Upper lobe of right lung (tissue), 1 donor: ENCODE measurements around the gene TMEM100. TPM values are rescaled to one million over a fixed set of nuclear protein-coding genes. Genes with fewer than 3 reads are reported as not detected.
"Not testable (repeated sequence)": the region's sequence is repeated elsewhere in the genome, so short reads cannot be mapped to it uniquely, and the experiment has no call there.

Source experiments
- ATAC-seq: fragments of 200-7000 bp; cut with Tn5 transposase; one replicate; pipeline ENCODE4 v1.9.1; 2020; ENCODE audit warnings: mild to moderate bottlenecking, moderate library complexity
- DNase-seq: peaks from one replicate; pipeline ENCODE4 v3.0.0-alpha.2; 2020
- H3K27ac ChIP-seq: fragments of 200-600 bp; one replicate; pipeline ENCODE4 v1.8.0; 2022
- H3K27me3 ChIP-seq: fragments of 200-600 bp; one replicate; pipeline ENCODE4 v1.8.0; 2022; ENCODE audit warnings: mild to moderate bottlenecking
- H3K36me3 ChIP-seq: fragments of 200-600 bp; one replicate; pipeline ENCODE4 v1.8.0; 2022
- H3K4me1 ChIP-seq: fragments of 200-600 bp; one replicate; pipeline ENCODE4 v1.8.0; 2022
- H3K4me3 ChIP-seq: fragments of 200-600 bp; one replicate; pipeline ENCODE4 v1.8.0; 2022; ENCODE audit warnings: mild to moderate bottlenecking
- H3K9me3 ChIP-seq: fragments of 200-600 bp; one replicate; pipeline ENCODE4 v1.8.0; 2022
- CTCF ChIP-seq: fragments of 200-600 bp; IDR thresholded peaks from one replicate; pipeline ENCODE4 v1.8.0; 2022; ENCODE audit warnings: antibody characterized with exemption
- intact Hi-C: fragments of 100-400 bp; cut with DNase I; formaldehyde crosslinking; loops from one replicate; pipeline ENCODE4 v1.11.0; 2022
- total RNA-seq: library from RNA; stranded (reverse); fragmentation: NEBNext Ultra II Directional; extraction: Animal tissue kit (Norgen Biotek cat#: 25700); gene quantifications from one replicate; pipeline ENCODE4 v1.2.1, GENCODE V29; 2021
- donor health status: DM: no; HTN: yes; CAD: no; lungs with severe emphysema.

Gene TMEM100
- total RNA-seq, 1 donor from 2014 or later = 279 TPM

DNA sequence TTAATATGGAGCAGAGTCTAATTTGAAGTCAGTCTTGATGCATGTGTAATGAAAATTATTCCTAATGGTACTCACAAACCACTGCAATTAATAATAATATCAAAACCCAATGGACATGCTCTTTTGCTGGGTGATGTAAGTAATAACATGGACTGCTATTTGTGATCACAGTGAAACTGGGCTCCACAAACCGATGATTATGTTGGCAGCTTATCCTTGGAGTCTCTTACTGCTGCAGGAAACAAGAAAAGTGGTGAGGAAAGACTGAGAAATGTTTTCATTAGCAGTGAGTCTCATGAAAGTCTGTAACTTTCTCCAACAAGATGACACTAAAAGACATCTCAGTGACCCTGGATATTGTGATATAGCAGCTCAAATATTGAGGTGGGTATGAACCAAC is 45.2 kb downstream of the TMEM100 start:
- no peak for DNase-seq
- Histone ChIP-seq H3K27ac (no peak overlapping the region), H3K4me3 (no peak overlapping the region), H3K36me3 (no peaks in the 10 kb centered on the region), H3K9me3 (no peaks in the 10 kb centered on the region), H3K4me1 (peaks cover under 1% of the 10 kb centered on the region), H3K27me3 (no peaks in the 10 kb centered on the region)
- intact Hi-C loops = no loop called here
- TF ChIP-seq CTCF = no peak
- ATAC-seq = no peak

DNA sequence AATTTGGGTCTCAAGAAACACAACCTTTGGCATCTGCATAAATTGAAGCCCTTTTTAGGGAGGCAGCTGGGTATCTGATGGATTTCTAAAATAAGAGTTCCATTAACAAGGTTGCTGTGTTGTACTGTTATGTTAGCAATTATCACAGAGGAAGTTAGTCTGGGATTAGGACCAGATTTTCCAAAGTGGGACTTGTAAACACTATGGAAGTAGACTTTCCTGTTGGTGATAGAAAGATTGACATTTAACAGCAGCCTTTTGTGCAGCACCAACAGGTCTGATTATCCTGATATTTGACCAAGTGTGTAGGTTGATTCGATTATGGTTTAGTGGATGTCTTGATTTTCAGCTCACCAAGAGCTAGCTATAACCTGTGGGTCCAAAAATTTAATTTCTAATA is 46.4 kb downstream of the TMEM100 start:
- Histone ChIP-seq H3K27me3 (no peaks in the 10 kb centered on the region), H3K4me3 (no peak overlapping the region), H3K9me3 (no peaks in the 10 kb centered on the region), H3K36me3 (no peaks in the 10 kb centered on the region), H3K27ac (no peak overlapping the region), H3K4me1 (peaks cover 6% of the 10 kb centered on the region)
- no peak for TF ChIP-seq CTCF
- intact Hi-C loops = no loop called here
- ATAC-seq = no peak
- no peak for DNase-seq

- Histone ChIP-seq H3K36me3 (no peaks in the 10 kb centered on the region), H3K27me3 (no peaks in the 10 kb centered on the region), H3K4me1 (peaks cover 6% of the 10 kb centered on the region), H3K27ac (no peak overlapping the region), H3K4me3 (no peak overlapping the region), H3K9me3 (no peaks in the 10 kb centered on the region)
- ATAC-seq = peak; percentile 88
- intact Hi-C loops = no loop called here
- DNase-seq = no peak
- TF ChIP-seq CTCF = no peak
Observed at GRCh38 chr17:55673743-55674506, 48.7 kb downstream of the TMEM100 start.

DNA sequence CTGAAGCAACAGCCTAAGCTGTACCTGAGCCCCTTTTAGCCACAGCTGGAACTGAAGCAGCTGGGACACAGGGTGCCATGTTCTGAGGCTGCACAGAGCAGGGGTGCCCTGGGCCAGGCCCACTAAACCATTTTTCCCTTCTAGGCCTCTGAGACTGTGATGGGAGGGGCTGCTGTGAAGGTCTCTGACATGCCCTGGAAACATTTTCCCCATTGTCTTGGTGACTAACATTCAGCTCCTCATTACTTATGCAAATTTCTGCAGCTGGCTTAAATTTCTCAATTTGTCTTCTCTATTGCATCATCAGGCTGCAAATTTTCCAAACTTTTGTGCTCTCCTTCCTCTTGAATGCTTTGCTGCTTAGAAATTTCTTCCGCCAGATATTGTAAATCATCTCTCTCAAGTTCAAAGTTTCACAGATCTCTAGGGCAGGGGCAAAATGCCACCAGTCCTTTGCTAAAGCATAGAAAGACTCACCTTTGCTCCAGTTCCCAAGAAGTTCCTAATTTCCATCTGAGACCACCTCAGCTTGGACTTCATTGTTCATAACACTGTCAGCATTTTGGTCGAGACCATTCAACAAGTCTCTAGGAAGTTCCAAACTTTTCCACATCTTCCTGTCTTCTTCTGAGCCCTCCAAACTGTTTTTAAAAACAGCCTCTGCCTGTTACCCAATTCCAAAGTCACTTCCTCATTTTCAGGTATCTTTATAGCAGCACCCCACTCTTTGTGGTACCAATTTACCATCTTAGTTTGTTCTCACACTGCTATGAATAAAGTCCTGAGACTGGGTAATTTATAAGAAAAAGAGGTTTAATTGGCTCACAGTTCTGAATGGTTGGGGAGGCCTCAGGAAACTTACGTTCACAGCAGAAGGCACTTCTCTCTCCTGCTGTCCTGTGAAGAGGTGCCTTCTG is 49.8 kb downstream of the TMEM100 start:
- Histone ChIP-seq H3K4me1 (peaks cover 6% of the 10 kb centered on the region), H3K27ac (peak overlapping the region; percentile 39), H3K4me3 (no peak overlapping the region), H3K36me3 (no peaks in the 10 kb centered on the region), H3K27me3 (no peaks in the 10 kb centered on the region), H3K9me3 (no peaks in the 10 kb centered on the region)
- no peak for DNase-seq
- ATAC-seq = no peak
- no peak for TF ChIP-seq CTCF
- intact Hi-C loops = no loop called here

GRCh38 chr17:55672010-55672409 is 50.7 kb downstream of the TMEM100 start:
- H3K27ac ChIP-seq = peak overlapping the region; percentile 39
- H3K9me3 ChIP-seq, H3K4me3 ChIP-seq, H3K4me1 ChIP-seq, intact Hi-C loops, DNase-seq, H3K27me3 ChIP-seq, H3K36me3 ChIP-seq, ATAC-seq: not testable (repeated sequence)

Other genes with a start within 250 kb of the TMEM100 start
- not detected for gene SMIM36, start 211.4 kb downstream of the TMEM100 start, total RNA-seq
- 24.7 TPM for gene PCTP, start 28.2 kb upstream of the TMEM100 start, total RNA-seq